ENCODE results near the gene BSND.

The BSND gene

DNA sequence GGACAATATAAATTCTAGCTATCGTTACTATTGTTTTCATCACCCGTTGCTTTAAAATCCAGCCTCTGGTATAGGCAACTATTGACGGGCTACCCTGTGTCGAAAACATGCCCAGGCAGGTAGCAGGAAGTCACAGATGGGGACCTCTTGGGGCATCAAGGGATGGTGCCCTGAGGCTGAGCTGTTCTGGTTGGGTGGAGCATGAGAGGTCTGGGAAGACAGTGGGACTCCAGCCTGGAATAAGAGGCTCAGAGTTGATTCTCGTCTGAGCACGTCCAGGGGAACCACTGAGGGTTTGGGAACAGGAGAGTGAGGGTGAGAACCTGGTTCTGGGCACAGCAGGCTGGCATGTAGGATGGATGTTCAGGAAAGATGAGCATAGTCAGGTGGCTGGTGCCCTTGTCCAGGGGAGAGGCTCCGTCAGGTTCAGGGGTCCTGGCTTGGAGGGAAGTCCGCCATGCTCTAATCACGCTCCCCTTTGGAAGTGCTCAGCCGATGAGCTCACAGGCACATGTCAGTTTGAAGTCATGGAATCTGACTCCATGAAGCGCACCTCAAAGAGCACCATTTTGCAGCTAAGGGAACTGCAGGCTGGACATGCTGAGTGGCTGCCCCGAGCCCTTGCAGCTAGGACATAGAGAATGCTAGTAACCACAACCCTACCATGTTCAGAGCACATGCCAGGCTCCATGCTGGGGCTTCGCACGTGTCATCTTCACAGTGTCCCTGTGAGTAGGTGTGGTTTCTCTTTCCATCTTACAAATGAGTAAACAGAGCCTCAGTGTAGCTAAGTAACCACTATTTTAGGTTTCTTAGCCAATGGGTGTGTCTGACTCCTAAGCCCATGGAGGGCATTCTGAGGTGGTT lies 61.6 kb downstream of the BSND start:
- Histone ChIP-seq H3K36me3 (ENCODE audit: control insufficient read depth in 2 of 2, insufficient read depth in 1 of 2, low read length in 2 of 2) (no peaks in the 10 kb centered on the region), H3K4me3 (ENCODE audit: low read depth, low read length) (no peak overlapping the region), H3K4me1 (ENCODE audit: control insufficient read depth, insufficient read depth, low read length) (no peaks in the 10 kb centered on the region), H3K9me3 (ENCODE audit: control insufficient read depth, insufficient read depth, low read depth, low read length) (no peaks in the 10 kb centered on the region), H3K27ac (ENCODE audit: extremely low read depth, low read depth, low read length) (no peak overlapping the region)
- TF ChIP-seq ZNF140 (tag by site-specific recombination; IDR thresholded peaks at IDR 0.05) (no peak), ZBTB1 (tag by site-specific recombination; IDR thresholded peaks at IDR 0.05) (no peak), ZNF133 (tag by site-specific recombination; IDR thresholded peaks at IDR 0.05) (no peak)
- ChIA-PET CTCF (interaction anchor here (0.6 to 1.8 kb wide), 7 partner anchors 10 to 115 kb away, joined by 3 to 6 read pairs (median 3); no protein-coding TSS in a partner anchor), POLR2A (no interaction called here)

- POLR2A ChIA-PET: no interaction called here
- CTCF ChIA-PET: interaction anchor here (1.1 kb wide), 2 partner anchors 10 to 116 kb away, joined by 3 to 6 read pairs; no protein-coding TSS in a partner anchor
- Histone ChIP-seq H3K36me3 (ENCODE audit: control insufficient read depth in 2 of 2, insufficient read depth in 1 of 2, low read length in 2 of 2) (no peaks in the 10 kb centered on the region), H3K9me3 (ENCODE audit: control insufficient read depth, insufficient read depth, low read depth, low read length) (no peaks in the 10 kb centered on the region), H3K4me1 (ENCODE audit: control insufficient read depth, insufficient read depth, low read length) (no peaks in the 10 kb centered on the region), H3K4me3 (ENCODE audit: low read depth, low read length) (no peak overlapping the region), H3K27ac (ENCODE audit: extremely low read depth, low read depth, low read length) (no peak overlapping the region)
- TF ChIP-seq ZNF768 (tag by site-specific recombination; IDR thresholded peaks at IDR 0.05) (0 out of 2 replicates have a peak, but pooled peaks have one; percentile 59), GLI4 (tag by site-specific recombination; IDR thresholded peaks at IDR 0.05) (no peak)
Observed at GRCh38 chr1:55061000-55061705, 62.4 kb downstream of the BSND start.

All from HEK293 (cell line).